HG03025 (cell line): ENCODE results near the gene IGSF3.
"Not testable (repeated sequence)": the region's sequence is repeated elsewhere in the genome, so short reads cannot be mapped to it uniquely, and the experiment has no call there.

Experiments
- ATAC-seq: cut with Tn5 transposase; IDR thresholded peaks from one replicate; pipeline ENCODE4 v1.9.1; 2021; ENCODE audit warnings: mild to moderate bottlenecking, moderate library complexity; ENCODE audit not compliant: unreplicated experiment, low FRiP score

The IGSF3 gene

DNA sequence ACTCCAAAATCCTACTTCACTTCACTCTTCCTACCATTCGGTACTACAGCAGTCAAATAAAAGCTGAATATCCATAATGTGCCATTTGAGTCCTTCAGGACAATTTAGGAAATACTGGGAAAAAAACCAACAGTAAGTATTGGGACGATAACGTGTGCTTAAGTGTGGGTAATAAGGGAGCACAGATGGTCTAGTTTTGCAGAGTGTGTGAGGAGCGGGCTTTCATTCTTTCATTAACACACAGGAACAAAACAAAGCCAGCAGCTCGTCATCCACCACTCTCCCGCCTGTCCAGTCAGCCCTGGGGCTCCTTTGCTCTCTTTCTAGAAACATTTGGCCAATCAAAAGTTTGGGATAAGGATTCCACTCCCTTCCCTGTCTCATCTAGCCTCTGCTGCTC lies 63.1 kb downstream of the IGSF3 start:
- not testable (repeated sequence) for ATAC-seq

- ATAC-seq, result not testable (repeated sequence)
These were observed 63.9 kb downstream of the IGSF3 start for GRCh38 chr1:116603646-116604045.

GRCh38 chr1:116599369-116599768 lies 68.2 kb downstream of the IGSF3 start:
- not testable (repeated sequence) for ATAC-seq

- not testable (repeated sequence) for ATAC-seq
These were observed 69.0 kb downstream of the IGSF3 start for GRCh38 chr1:116598420-116599036.

DNA sequence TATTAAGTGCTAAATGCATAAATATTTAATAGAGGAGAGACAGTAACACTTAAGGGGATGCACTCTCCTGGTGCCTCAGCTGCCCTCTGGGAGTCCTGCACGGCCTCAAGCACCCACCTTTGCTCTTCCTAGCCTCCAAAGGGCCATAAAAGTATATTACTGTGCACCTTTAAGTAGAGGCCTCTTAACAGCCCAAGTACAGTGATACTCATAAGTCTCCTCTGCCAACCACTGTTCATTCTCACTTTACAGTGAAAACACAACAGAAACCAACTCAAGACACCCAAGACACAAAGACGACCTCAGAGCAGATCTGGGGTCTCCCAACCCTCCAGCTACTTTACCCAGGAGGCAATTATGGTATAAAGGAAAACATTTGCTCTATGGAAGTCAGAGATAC lies 70.1 kb downstream of the IGSF3 start:
- peak; percentile 61 for ATAC-seq

DNA sequence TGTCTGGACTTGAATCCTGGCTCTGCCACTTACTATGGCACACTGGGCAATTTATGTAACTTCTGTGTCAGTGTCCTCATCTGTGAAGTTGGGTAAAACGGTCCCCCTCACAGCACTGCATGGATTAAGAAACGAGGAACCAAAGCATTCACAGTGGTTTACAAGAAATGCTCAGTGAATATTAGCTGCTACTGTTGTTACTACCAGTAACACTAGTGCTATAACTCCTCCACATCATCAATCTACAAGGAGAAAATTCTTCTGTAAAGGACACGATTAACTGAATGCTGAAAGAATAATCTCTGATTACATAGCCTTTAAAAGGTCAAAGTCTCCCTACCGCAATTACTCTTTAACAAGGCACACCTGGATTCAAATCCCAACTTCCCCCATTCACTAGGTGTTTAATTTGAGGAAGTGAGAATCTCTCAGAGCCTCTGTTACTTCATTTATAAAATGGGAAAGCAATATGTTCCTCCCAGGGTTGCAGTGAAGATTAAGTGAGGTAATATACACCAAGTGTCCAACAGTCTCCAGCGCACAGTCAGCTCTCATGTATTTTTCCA lies 70.7 kb downstream of the IGSF3 start:
- ATAC-seq, result not testable (repeated sequence)

DNA sequence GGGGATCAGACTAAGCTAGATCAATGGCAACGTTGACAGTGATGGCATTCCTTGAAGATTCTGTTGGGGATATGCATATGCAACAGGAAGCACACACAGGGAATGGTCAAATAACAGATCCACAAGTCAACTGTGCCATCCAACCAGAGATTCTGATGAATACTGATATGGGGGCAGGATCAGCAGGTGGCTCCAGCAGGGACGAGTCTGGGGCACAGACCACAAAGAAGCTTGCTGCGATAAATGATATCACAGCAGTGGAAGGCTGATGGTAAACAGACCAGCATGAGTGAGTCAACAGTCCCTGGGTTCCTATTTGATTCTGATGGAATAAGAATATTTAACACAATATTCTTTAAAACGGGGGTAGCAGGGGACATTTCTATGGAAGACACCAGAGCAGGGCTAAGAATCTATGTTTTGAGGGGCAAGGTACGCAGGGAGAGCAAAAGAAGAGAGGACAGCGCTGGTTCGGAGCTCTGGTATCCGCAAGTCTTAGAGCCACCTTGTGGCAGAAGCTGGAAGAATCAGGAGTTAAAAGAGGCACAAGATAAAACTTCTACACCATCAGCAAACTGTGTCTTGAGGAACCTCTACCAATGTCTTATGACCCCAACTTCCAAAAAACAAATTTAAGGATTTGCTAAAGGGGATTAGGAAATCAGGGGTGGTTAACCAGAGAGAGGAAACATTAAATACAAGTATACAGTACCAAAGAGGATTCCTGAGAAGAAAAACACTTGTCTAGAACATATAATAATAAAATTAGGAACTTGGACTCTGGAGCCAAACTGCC lies 71.4 kb downstream of the IGSF3 start:
- ATAC-seq, result not testable (repeated sequence)

DNA sequence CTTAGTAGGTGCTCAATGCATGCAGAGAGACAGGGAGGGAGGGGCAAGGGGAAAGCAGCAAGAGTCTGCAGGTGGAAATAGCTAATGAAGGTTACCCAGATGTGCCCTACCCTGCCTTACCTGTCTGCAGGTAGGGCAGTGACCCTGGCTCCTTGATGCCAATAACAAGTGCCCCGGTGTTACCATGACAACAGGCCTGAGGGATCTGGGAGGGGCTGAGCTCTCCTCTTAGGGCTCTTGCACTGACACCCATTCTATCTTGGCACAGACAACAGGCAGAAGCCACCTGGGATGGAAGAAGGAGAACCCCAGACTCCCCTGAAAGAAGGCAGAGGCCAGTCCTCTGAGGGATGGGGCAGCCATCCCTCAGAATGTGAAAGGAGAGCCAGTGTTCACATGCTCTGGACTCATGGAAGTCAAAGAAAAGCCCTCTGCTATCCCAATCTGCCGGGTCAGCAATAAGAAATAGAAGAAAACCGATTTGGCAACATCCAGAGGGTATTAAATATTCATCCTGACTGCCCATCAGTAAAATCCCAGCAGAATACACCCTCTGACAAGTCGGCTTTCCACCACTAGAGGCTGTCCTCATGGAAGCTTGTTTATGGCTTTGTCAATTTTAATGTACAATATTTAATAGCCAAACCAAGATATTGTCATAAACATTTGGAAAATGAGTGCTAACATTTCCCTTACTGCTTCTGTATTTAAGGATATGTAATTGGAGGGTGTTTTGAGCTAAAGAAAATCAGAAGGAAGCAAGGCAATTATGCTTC lies 72.3 kb downstream of the IGSF3 start:
- not testable (repeated sequence) for ATAC-seq

DNA sequence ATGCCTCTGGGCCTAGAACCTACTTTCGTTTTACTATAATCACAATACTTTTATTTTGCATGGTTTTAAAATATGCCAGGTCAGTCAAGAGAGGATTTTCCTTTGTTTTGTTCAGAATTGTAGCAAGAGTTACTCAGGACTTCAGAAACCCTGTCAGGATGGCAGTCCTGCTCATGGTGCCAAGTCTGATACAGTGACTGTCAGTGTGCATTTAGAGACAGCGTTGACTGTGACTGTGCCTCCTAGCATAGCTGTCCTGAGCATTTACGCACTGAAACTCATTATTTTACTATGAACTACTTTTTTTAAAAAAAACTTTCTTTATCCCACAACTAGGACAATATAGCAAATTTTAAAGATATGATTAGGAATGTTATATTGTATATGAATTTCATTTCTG lies 73.6 kb downstream of the IGSF3 start:
- ATAC-seq, result not testable (repeated sequence)

- not testable (repeated sequence) for ATAC-seq
These were observed 74.1 kb downstream of the IGSF3 start for GRCh38 chr1:116593401-116593800.

DNA sequence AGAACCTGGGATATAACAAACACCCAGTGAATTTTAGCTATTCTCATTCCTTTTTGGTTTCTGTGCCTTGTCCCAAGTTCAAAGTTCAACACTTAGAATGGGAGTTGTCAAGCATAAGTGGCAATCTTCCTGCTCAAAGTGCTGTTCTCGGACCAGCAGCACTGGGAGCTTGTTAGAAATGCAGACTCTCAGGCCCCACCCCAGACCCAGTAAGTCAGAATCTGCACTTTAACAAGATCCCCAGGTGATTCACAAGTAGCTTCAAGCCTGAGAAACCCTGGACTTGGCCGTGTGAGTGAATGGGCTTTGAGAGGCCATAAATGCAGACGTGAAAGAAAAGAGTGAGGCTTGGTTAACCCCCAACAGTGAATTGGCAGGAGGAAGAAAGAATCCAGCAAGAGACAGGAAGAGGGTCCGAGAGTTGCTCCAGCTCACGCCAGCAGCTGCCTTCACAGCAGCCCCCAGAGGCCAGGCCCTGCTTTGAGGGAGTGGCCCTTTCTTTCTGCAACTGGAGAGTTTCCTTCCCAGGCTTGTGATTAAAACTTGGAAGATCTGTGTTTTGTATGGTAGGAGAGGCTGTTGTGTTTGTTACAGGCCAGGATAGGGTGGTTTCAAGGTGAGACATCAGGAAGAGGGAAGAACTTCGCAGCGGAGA lies 75.5 kb downstream of the IGSF3 start:
- not testable (repeated sequence) for ATAC-seq

GRCh38 chr1:116591006-116591950 lies 76.3 kb downstream of the IGSF3 start:
- ATAC-seq, result not testable (repeated sequence)

- not testable (repeated sequence) for ATAC-seq
These were observed 77.1 kb downstream of the IGSF3 start for GRCh38 chr1:116590359-116591005.

DNA sequence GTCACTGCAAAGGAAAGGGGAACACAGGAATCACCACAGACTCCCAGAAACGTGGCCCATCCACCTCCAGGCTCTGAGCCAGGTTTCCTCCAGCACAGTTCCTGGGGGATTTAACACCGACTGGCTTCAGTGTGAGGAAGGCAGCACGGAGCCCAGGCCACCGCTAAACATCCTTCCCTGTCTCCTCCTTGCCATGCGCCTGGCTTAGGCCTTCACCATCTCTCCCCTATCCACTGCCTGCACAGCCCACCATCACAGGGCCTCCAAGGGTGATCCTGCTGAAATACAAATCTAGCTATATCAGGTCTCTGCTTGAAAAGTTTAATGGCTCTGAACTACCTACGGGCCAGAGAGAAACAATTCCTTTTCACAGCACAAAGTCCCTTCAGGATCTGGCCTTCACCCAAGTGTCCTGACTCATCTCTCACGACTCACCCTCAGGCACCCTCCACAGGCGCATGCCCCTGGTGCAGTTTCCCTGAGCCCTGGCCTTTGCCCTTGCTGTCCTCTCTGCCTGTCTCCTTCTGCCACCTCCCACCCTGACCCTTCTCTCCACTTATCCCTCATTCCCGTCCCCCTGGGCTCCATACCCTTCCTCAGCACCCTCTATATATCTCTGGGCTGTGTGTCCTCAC lies 78.3 kb downstream of the IGSF3 start:
- ATAC-seq, result not testable (repeated sequence)

GRCh38 chr1:116587501-116588227 lies 79.9 kb downstream of the IGSF3 start:
- no peak for ATAC-seq

DNA sequence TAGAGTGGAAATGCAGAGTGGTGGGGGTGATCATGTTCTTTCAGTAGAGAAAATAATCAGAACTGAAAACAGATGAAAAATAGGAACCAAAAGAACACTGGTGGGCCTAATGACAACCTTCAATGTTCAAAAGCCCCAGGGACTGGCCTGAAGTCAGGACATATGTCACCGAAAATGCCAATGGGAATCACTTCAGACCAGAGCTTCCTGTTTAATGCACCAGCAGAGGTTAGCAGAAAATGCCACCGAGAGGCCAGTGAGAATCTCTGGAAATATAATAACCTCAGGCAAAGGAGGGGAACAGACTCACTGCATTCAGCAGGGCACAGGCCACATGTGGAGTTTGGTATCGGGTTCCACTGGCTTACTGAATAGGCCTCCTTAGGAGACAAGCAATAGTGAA lies 80.8 kb downstream of the IGSF3 start:
- ATAC-seq, result peak; percentile 56

DNA sequence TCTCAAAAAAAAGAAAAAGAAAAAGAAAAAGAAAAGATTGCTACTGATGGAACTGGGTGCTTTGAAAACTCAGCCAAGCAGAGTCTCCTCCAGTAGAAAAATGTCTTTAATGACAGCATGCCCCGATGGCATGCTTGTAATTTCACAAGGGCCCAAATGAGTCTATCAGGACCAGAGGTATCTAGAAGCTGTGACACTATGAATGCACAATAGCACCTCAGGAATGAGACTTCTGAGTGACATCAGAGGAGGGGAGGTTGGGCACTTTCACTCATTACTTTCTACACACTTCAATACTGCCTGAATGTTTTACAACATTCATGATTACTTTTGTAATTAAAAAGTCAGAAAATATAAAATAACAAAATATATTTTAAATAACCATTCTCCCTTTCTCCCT lies 81.6 kb downstream of the IGSF3 start:
- ATAC-seq, result no peak
